ENCODE measurements around the gene PLCL2.
"Not testable (repeated sequence)": the region's sequence is repeated elsewhere in the genome, so short reads cannot be mapped to it uniquely, and the experiment has no call there.

PLCL2 gene

DNA sequence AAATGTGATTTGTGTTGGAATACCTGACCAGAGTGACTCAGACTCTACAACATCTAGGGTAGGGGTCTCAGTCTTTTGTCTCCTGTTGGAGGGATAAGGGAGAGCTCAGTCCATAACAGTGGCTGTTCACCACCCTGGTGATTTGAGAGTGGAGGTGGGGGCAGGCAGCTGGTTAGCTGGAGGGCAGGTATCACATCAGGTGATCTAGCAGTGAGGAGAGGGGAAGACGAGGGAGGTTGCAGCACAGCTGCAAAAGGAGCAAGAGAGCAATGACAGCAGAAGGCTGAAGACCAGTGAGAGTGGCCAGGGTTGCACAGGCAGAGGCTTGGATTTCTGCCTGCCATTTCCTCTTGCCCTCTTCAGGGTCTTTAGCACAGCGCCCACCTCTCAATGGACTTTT lies 38.4 kb downstream of the PLCL2 start:
- no peak for DNase-seq

DNA sequence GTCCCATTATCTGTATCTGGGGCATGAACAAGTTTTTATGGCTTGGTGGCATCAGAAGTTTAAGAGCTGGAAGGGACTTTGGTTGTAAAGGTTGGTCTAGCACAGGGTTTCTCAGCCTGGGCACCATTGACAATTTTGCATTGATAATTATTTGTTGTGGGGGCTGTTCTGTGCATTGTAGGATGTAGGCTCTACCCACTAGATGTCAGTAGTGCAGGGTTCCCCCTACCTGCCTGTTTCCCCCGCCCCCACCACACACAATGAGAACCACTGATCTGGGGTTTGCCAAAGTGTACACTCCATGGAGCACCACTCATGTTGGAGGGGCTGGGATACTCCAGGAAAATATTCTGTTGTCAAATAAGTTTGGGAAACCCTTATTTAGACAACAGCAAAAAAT lies 42.7 kb downstream of the PLCL2 start:
- DNase-seq = no peak

DNA sequence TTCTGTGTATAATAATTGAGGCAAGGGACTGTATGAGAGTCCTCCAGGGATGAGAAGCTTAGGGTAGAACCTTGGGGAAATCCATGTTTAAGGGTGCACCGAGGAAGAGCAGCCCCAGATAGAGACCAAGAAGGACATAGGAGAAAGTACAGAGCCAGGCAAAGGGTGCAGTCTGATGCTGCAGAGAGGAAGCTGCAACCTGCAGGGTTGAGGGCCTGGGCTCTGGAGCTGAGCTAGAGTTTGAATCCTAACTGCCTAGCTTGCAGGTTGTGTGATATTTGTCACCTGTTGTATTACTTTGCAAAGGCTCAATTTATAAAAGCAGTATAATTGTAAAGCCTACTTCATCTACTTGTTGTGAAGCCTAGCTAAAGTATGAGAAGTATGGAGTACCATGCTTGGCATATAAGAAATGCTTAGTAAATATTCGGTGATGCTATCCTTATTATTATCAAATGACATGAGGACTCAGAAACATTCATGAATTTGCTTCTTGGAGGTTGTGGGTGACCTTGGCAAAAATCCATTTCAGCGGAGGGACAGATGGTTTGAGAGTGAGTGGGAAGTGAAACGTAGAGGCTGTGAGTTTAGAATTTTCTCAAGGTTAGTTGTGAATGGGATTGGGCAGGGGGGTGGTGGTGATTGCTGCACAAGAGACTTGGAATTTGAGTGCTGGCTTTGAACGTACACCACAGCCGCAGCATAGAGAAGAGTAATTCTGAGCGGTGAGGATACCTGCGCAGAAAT lies 43.8 kb downstream of the PLCL2 start:
- DNase-seq = no peak

DNA sequence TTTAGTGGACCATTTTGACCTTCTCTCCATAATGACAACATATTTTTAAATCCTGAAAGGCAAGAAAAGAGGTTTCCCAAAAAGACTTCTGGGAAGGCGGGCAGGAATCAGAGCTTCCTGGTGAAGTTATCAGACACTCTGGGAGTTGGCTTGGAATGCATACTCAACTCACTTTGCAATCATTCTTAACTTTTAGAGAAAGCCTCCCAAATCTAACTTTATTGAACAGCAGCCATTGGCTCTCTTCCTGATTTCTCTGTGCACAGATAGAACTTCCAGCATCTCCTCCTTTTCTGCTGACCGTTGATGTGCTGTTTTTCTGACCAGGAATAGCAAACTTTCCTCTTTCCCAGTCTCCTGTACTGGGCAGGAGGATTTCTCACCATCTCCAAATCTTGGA lies 44.6 kb downstream of the PLCL2 start:
- DNase-seq = no peak

DNA sequence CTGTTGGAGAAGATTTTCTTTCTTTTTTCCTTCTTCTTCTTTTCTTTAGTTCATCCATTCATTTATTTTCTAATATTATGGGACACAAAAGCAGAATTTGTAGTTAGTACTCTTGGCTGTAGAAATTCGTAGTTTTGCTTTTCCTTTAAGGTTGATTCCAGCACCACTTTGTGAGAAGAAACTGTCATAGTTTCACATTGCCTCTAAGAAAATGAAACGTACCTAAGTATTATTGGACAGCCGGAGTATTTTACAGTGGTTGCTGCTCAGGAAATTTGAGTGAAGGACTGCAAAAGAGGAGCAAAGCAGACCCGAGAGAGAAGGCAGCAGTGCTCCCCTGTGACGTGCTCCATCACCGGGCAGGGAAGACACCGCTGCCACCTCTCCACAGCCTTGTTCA lies 48.1 kb downstream of the PLCL2 start:
- DNase-seq = no peak

DNA sequence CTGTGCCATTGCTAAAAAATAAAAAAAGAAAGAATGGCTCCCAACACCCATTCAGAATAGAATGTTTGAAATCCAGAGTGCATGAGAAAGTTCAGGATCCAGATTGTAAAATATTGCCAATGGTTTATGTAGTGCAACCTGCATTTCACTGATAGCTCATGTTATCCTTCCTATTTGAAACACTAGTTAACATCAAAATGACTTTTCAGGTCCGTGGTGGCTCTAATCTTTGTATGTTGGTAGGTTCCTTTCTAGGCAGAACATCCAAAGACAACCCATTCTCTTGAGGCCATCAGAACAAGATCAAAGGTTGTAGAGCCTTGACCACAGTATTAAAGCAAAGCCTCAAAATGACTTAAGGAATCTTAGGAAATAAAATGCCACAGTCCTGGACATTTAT lies 51.0 kb downstream of the PLCL2 start:
- DNase-seq = no peak

DNA sequence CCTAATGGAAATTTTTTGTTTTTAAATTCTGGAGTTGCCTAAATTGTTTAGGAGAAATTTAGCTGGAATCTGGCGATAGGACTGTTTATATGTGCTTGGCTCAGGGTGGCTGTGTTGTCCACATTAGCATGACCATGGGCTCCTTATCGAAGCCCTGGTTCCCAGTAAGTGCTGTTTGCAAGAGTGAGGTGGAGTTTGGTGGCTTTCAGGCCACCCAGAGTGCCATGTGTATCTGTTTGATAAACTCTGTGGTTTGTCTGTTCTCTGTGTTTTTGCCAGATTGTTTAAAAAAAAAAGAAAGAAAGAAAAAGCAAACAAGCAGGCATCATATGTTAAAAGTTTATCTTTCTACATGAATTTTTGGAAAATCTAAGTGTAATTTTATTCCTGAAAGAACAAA lies 51.5 kb downstream of the PLCL2 start:
- DNase-seq = no peak

DNA sequence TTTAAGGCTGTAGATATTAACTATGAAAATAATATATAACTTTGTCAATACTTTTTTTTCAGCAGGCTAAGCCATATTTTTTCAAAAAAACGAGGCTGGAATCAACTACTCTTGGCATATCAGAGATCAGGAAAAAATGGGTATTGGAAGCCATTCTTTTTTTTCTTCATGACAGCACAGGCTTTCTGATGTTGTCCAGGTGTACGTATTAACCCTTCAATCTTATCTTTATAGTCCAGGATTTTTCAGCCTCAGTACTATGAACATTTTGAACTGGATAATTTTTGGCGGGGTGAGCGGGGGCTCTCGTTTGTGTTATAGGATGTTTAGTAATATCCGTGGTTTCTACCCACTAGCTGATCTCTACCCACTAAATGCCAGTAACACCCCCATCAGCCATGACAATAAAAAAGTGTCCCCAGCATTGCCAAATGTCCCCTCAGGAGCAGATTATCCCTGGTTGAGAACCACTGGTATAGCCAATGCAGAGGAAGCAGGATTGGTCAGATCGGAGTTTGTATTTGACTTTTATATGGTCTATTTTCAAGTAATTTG lies 52.0 kb downstream of the PLCL2 start:
- DNase-seq = no peak

DNA sequence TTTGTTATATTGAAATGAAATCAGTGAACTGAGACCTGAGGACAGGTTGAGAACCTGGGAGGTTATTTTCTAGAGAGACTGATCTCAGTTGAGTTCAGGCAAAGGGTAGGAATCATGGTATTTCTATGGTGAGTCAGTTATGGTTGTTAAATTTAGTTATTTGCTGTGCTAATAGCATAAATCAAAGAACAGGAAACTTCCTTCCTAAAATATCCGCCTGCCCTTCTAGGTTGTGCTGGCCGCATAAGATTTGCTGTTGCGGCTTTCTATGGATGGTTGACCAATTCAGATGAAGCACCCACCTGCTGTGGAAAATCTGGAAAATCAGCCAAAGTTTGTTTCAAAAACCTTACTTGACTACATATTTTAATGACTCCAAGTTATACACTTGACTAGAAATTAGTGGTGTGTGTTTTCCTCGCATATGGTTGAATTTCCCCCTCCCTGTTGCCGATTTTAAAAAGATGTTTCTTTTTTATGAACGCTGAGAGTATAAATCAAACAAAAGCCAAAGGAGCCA lies 52.6 kb downstream of the PLCL2 start:
- no peak for DNase-seq

DNA sequence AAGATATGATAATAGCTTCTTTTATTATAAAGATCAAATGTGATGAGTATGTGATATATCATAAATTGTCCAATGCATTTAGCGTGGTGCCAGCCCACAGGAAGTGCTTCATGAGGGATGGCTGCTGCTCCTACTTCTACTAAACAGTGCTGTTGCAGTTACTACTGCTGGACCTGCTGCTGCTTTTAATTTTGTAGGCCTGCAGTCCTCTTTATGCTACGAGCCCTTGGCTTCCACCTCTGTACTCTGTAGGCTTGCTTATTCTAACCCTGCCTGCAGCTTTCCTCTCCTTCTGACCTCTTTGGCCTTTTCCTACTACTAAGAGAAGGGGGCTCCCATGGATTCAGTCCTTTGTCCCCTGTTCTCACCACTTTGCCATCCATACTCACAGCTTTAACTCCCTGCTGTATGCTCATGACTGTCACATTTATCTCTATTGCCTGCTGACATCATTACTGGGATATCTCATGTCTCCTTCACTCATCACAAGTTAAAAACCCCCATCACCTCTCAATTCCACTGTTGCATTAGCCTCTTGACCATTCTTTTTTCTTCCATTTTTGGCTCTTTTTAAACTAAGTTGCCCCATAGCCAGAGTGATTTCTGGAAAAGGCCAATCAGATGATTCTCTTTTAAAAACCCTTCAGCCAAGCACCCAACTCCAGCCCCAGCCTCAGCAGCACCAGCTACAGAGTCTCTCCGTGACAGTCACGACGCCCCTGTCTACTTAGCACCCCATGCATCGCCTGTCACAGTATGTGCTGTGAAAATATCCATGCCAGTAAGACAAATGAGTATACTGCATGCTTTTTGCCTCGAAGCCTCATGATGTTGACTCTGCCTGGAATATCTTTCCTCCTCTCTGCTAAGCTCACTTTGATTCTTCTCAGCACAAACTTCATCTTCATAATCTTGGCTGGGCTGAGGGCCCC lies 56.3 kb downstream of the PLCL2 start:
- no peak for DNase-seq

DNA sequence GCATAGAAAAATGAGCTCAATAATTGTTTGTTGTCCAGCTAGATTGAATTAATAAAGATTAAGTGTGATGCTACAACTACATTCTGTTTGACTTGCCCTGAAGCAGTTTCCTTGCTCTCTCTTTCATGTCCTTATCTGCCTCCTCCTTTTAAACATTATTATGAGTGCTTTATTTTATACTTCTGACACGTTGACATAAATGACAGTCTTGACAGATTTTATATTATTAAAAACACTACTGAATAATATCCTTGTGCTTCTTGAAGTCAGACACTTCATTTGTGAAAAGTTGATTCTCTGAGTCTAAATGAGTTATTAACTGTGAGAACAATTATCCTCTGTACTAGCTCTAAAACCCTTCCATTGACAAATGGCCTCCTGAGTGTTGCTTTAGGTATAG lies 58.2 kb downstream of the PLCL2 start:
- no peak for DNase-seq

DNA sequence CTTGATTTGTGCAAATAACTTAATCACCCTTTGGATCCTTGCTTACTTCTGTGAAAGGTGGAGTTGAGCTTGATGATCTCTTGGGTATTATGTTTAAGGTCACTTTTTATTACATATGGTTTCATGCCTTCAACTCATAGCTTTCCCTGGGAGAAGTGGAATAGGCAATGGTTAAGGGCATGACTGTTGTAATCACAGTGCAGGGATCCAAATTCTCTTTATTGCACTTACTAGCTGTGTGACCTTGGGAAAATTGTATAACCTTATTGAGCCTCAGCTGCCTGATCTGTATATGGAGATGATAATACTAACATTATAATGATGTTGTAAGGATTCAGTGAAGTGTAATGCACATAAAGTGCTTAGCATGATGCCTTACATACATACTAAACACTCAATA lies 59.1 kb downstream of the PLCL2 start:
- no peak for DNase-seq

DNA sequence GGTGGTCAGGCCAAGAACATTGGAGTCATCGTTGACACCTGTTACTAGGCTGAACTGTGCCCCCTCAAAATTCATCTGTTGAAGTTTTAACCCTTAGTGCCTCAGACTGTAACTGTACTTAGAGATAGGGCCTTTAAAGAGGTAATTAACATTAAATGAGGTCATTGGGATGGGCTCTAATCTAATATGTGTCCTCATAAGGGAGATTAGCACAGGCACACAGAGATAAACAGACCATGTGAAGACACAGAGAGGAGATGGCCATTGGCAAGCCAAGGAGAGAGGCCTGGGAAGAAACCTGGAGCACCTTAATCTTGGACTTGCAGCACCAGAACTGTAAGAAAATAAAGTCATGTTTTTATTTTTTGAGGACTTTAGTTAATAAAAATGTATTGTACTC lies 59.6 kb downstream of the PLCL2 start:
- no peak for DNase-seq

DNA sequence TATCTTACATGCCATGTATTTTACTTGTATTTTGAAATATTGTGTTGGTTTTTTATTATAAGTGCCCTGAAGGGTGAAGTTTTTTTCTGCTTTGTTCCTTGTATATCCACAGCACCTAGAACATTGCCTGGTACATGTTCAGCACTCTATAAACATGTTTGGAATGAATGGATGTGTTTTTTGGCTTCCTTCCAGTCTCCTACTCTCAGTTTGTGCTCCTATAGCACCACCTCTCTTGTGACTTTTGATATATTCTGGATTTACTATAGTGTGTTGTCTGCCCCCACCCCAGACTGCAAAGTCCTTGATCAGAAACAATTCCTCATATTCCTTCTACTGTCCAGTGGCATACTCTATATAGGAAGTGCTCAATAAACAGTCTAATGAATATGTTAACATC lies 60.6 kb downstream of the PLCL2 start:
- no peak for DNase-seq

DNA sequence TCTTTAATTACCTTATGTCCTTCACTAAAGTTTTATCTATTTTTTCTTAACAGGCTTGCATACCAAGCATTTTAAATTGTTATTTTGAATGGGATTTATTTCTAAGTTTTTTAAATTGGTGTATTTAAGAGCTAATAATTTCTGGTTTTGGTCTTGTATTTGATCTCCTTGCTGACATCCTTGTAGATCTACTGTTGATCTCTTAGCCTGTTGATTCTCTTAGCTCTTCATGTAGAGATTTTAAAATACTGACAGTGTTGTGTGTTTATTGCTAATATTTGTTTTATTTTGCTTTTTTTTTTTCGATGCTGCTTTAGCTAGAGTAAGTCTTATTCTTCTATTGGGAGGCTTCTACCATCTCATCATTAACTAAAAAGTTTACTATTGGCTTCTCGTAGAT lies 65.5 kb downstream of the PLCL2 start:
- no peak for DNase-seq

DNA sequence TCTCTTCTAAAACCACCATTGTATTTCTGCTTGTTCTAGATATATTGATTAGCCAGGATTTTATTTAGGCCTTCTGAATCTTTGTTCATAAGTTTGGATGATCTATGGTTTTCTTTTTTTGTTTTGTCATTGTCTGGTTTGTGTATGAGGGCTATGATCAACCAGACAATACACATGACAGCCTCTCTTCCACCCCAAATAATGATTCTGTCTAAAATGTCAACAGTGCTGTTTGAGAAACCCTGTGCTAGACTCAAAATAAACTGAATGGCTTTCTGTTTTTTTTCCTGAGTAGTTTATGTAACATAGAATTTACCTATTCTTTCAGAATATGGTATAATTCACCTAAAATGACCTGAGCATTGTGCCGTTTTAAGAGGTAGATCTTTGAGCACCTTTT lies 66.1 kb downstream of the PLCL2 start:
- DNase-seq = no peak

DNA sequence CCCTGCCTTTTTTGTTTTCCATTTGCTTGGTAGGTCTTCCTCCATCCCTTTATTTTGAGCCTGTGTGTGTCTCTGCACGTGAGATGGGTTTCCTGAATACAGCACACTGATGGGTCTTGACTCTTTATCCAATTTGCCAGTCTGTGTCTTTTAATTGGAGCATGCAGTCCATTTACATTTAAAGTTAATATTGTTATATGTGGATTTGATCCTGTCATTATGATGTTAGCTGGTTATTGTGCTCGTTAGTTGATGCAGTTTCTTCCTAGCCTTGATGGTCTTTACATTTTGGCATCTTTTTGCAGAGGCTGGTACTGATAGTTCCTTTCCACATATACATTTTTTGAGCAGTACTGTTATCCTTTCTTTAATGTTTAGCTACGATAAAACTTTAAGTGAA lies 73.1 kb downstream of the PLCL2 start:
- DNase-seq = not testable (repeated sequence)

DNA sequence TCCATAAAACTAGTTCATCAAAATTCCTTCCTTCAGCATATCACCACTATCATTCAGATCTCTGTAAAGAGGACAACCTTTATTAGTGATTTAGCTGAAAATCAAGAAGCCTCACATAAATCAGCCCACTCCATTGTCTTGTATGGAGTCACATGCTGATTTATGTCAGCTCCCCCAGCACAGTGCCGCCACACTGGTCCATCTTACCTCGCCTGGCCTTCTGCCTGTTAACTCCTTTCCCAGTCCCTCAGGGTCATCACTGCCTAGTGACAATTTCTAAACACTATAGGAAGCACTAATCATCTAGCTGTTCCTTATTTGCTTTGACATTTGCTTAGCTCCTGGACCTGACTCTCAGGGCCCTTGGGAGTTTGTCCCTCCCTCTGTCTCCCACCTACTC lies 75.4 kb downstream of the PLCL2 start:
- no peak for DNase-seq

DNA sequence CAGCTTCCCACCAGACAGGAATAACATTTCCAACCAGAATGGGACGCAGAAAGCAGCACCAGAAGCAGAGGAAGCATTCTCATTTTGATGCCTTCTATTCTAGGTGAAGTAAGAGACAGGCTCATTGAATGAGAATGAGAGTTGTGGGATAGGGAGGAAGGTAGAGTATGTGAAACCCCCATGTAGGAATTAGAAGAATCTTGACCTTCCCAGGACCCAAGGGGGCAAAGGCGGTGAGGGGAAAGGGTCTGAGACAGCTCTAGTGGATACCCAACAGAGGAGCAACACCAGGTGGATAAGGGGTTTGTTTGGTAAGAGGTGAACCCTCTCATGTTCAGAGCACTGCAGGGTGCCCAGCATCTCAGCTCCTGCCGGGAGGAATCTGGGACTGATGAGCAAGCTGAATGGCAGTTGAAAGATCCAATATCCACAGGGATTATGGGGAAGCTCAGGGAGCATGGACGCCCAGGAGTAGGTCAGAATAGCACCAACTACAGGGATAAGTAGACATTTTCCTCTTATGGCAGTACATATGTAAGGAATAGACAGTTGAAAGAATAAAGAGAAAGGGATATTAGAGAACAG lies 77.0 kb downstream of the PLCL2 start:
- no peak for DNase-seq

DNA sequence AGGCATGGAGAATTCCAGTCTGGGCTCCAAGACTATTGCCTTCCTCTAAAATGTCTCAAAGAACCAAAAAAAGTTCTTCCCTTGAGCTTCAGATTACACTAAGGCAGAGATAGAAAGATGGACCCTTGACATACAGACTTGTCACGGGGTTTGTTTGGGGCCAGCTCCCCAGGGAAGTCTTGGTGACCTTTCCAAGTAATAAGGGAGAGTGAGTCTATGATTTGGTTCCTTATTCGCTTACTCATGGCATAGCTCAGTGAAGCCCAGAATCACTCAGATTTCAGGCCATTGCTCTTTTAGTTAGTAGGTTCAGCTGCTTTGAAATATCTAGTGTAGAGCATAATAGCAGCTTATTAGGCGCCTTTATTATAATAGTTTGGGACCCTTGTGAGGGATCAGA lies 90.3 kb downstream of the PLCL2 start:
- no peak for DNase-seq

DNA sequence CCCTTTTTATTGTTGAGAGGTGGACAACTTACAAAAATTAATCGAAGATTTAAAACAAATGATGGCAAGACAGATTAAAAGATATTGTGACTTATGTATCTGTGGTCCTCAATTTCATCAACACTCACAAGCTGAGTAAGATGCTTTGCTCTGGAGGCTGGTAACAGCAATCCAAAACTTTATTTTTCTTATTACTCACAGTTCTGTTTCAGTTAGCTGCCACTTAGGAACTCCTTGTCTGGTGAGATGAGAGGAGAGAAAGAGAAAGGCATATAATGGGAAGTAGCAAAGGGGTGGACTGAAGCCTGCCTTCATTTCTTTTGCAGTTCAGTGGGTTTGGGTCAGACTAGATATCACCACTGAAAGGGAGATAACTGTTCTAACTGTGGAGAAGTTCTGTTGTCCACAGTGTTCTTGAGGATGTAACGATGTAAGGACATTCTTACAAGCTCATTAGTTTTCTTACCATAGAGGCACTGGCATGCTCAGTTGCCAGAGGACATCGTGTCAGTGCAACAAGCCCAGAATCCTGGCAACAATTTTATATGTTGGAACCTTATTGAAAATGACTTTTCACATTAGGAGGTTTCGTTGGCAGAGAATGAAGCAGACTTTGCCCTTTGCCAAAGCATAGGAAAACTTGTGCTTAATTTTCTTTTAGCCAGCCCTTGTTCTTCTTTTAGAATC lies 93.6 kb downstream of the PLCL2 start:
- no peak for DNase-seq

DNA sequence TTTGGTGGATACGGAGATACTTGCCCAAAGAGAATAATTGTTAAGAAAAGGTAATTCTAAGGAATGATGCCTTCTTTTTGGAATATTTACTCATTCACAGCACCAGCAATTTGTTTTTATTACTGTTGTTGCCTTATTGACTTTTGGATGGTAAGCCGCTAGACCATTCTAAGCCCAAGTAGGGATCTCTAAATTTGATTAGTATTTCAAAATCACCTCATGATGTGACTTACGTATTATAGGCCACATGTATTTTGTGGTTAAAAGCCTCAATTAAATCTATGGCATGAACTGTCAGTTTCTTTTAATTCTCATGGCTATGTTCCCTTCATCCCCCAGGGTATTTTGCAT lies 94.1 kb downstream of the PLCL2 start:
- no peak for DNase-seq

Data from DMS53 (cell line).